IPS-15b (cell line): ENCODE data around the gene FRRS1.

Experiments used
- H3K27me3 ChIP-seq: one replicate; pipeline ENCODE4 v1.6.1; 2013; ENCODE audit warnings: low read length; ENCODE audit not compliant: control insufficient read depth, insufficient read depth
- H3K36me3 ChIP-seq: one replicate; pipeline ENCODE4 v1.6.1; 2013; ENCODE audit warnings: low read length; ENCODE audit not compliant: control insufficient read depth, insufficient read depth
- H3K4me1 ChIP-seq: one replicate; pipeline ENCODE4 v1.6.1; 2013; ENCODE audit warnings: mild to moderate bottlenecking, low read length; ENCODE audit not compliant: control insufficient read depth, insufficient read depth
- H3K4me3 ChIP-seq: one replicate; pipeline ENCODE4 v1.5.1; 2013; ENCODE audit warnings: low read depth, low read length
- H3K9ac ChIP-seq: one replicate; pipeline ENCODE4 v1.6.1; 2013; ENCODE audit warnings: low read depth, mild to moderate bottlenecking, low read length
- H3K9me3 ChIP-seq: one replicate; pipeline ENCODE4 v1.6.1; 2013; ENCODE audit warnings: mild to moderate bottlenecking, low read length; ENCODE audit not compliant: control insufficient read depth, insufficient read depth

FRRS1 gene

GRCh38 chr1:99784143-99784542, 17.7 kb upstream of the FRRS1 start:
- no peaks in the 10 kb centered on the region for H3K36me3 ChIP-seq
- no peak overlapping the region for H3K9ac ChIP-seq
- no peak overlapping the region for H3K4me3 ChIP-seq
- no peaks in the 10 kb centered on the region for H3K9me3 ChIP-seq
- no peaks in the 10 kb centered on the region for H3K27me3 ChIP-seq
- no peaks in the 10 kb centered on the region for H3K4me1 ChIP-seq

GRCh38 chr1:99782920-99783319, 16.5 kb upstream of the FRRS1 start:
- Histone ChIP-seq H3K27me3 (no peaks in the 10 kb centered on the region), H3K9me3 (no peaks in the 10 kb centered on the region), H3K4me3 (no peak overlapping the region), H3K9ac (no peak overlapping the region), H3K4me1 (no peaks in the 10 kb centered on the region), H3K36me3 (no peaks in the 10 kb centered on the region)

- Histone ChIP-seq H3K4me3 (no peak overlapping the region), H3K27me3 (no peaks in the 10 kb centered on the region), H3K9me3 (no peaks in the 10 kb centered on the region), H3K4me1 (no peaks in the 10 kb centered on the region), H3K36me3 (no peaks in the 10 kb centered on the region), H3K9ac (no peak overlapping the region)
Measured at GRCh38 chr1:99782397-99782796, 16.0 kb upstream of the FRRS1 start.

- Histone ChIP-seq H3K9me3 (no peaks in the 10 kb centered on the region), H3K9ac (no peak overlapping the region), H3K36me3 (no peaks in the 10 kb centered on the region), H3K4me3 (no peak overlapping the region), H3K4me1 (no peaks in the 10 kb centered on the region), H3K27me3 (no peaks in the 10 kb centered on the region)
Measured at GRCh38 chr1:99781798-99782197, 15.4 kb upstream of the FRRS1 start.

- Histone ChIP-seq H3K4me1 (no peaks in the 10 kb centered on the region), H3K9ac (no peak overlapping the region), H3K4me3 (no peak overlapping the region), H3K36me3 (no peaks in the 10 kb centered on the region), H3K27me3 (no peaks in the 10 kb centered on the region), H3K9me3 (no peaks in the 10 kb centered on the region)
Measured at GRCh38 chr1:99777752-99778151, 11.3 kb upstream of the FRRS1 start.

GRCh38 chr1:99776120-99776519, 9.7 kb upstream of the FRRS1 start:
- Histone ChIP-seq H3K9me3 (no peaks in the 10 kb centered on the region), H3K9ac (no peak overlapping the region), H3K27me3 (no peaks in the 10 kb centered on the region), H3K4me1 (no peaks in the 10 kb centered on the region), H3K4me3 (no peak overlapping the region), H3K36me3 (no peaks in the 10 kb centered on the region)

- no peaks in the 10 kb centered on the region for H3K36me3 ChIP-seq
- H3K27me3 ChIP-seq = no peaks in the 10 kb centered on the region
- no peak overlapping the region for H3K9ac ChIP-seq
- no peaks in the 10 kb centered on the region for H3K9me3 ChIP-seq
- H3K4me1 ChIP-seq = no peaks in the 10 kb centered on the region
- no peak overlapping the region for H3K4me3 ChIP-seq
Measured at GRCh38 chr1:99772809-99773208, 6.4 kb upstream of the FRRS1 start.

GRCh38 chr1:99771513-99771918, 5.1 kb upstream of the FRRS1 start:
- Histone ChIP-seq H3K36me3 (no peaks in the 10 kb centered on the region), H3K9ac (no peak overlapping the region), H3K4me3 (no peak overlapping the region), H3K9me3 (no peaks in the 10 kb centered on the region), H3K4me1 (no peaks in the 10 kb centered on the region), H3K27me3 (no peaks in the 10 kb centered on the region)

GRCh38 chr1:99768524-99769245, 2.2 kb upstream of the FRRS1 start:
- H3K4me1 ChIP-seq = no peaks in the 10 kb centered on the region
- no peak overlapping the region for H3K9ac ChIP-seq
- no peaks in the 10 kb centered on the region for H3K27me3 ChIP-seq
- no peaks in the 10 kb centered on the region for H3K9me3 ChIP-seq
- H3K4me3 ChIP-seq = no peak overlapping the region
- no peaks in the 10 kb centered on the region for H3K36me3 ChIP-seq

GRCh38 chr1:99768104-99768503, 1.7 kb upstream of the FRRS1 start:
- no peaks in the 10 kb centered on the region for H3K27me3 ChIP-seq
- H3K9me3 ChIP-seq = no peaks in the 10 kb centered on the region

GRCh38 chr1:99764909-99765308, 1.5 kb downstream of the FRRS1 start:
- Histone ChIP-seq H3K4me1 (no peaks in the 10 kb centered on the region), H3K9ac (no peak overlapping the region), H3K27me3 (no peaks in the 10 kb centered on the region), H3K36me3 (no peaks in the 10 kb centered on the region), H3K9me3 (no peaks in the 10 kb centered on the region), H3K4me3 (no peak overlapping the region)

More at GRCh38 chr1:99768104-99768503, 1.7 kb upstream of the FRRS1 start:
- H3K36me3 ChIP-seq = no peaks in the 10 kb centered on the region
- no peak overlapping the region for H3K9ac ChIP-seq
- H3K4me1 ChIP-seq = no peaks in the 10 kb centered on the region
- no peak overlapping the region for H3K4me3 ChIP-seq

- H3K36me3 ChIP-seq = no peaks in the 10 kb centered on the region
- H3K9me3 ChIP-seq = no peaks in the 10 kb centered on the region
- H3K9ac ChIP-seq = no peak overlapping the region
- H3K4me1 ChIP-seq = no peaks in the 10 kb centered on the region
- H3K4me3 ChIP-seq = no peak overlapping the region
- no peaks in the 10 kb centered on the region for H3K27me3 ChIP-seq
Measured at GRCh38 chr1:99764439-99764838, 2.0 kb downstream of the FRRS1 start.
